ENCODE measurements around the gene TMEM60. TPM values are rescaled to one million over a fixed set of nuclear protein-coding genes. Genes with fewer than 3 reads are reported as not detected.

The TMEM60 gene
- total and polyA plus RNA-seq, 2 of the 13 experiments (the other 11 are each of a cell fraction or from before 2014, with no cell fraction given), result 25.6 to 27.7 TPM

GRCh38 chr7:77808517-77808916 is 10.3 kb upstream of the TMEM60 start:
- CTCF ChIA-PET (ENCODE audit: low intra/inter-chr PET ratio, low total read pairs), result no interaction called here
- Histone ChIP-seq H3K36me3 (replicated peaks in 1 of 2; ENCODE audit: control insufficient read depth in 1 of 2, insufficient read depth in 2 of 2, low read length in 2 of 2) (no peaks in the 10 kb centered on the region), H3K9me3 (ENCODE audit: low read length) (no peaks in the 10 kb centered on the region), H3K79me2 (ENCODE audit: insufficient read depth, low read length) (peaks cover 11% of the 10 kb centered on the region), H3K9ac (ENCODE audit: insufficient read depth, low read depth, low read length) (no peak overlapping the region), H3K27me3 (ENCODE audit: control insufficient read depth in 1 of 2, insufficient read depth in 2 of 2, low read length in 2 of 2) (no peaks in the 10 kb centered on the region), H3K4me3 (replicated peaks in 1 of 3; ENCODE audit: insufficient read depth in 1 of 3, low read depth in 2 of 3, low read length in 3 of 3) (no peak overlapping the region), H3K27ac (ENCODE audit: extremely low read length, insufficient read depth, low read length) (no peak overlapping the region), H3K4me2 (ENCODE audit: low read depth, low read length) (no peak overlapping the region), H3K4me1 (ENCODE audit: insufficient read depth, low read length) (peaks cover 9% of the 10 kb centered on the region), H4K20me1 (ENCODE audit: insufficient read depth, low read length) (no peaks in the 10 kb centered on the region), H2AFZ (ENCODE audit: low read length) (no peak overlapping the region)
- BruUV-seq (replicated peaks), result no TSS peak
- in situ Hi-C loops (cut with HindIII; ENCODE audit: extremely low pct_ligation_motif_present, low pct_unique_long_range_greater_than_20kb), result no loop called here
- 93% methylated on average over 1 of the region's 1 CpG for WGBS (ENCODE audit: low lambda C conversion rate)
- ATAC-seq (no peak), DNase-seq (ENCODE audit: low spot score) (no peak), FAIRE-seq (no peak)
- intact Hi-C loops (cut with micrococcal nuclease; ENCODE audit: unreplicated experiment), result no loop called here
- POLR2A ChIA-PET, result no interaction called here
- TF ChIP-seq ZNF574 (CRISPR knock-in tag; IDR thresholded peaks at IDR 0.05) (no peak), NCOA1 (CRISPR knock-in tag; IDR thresholded peaks at IDR 0.05) (no peak), KAT2B (IDR thresholded peaks at IDR 0.05; ENCODE audit: borderline replicate concordance, low read depth, low read length) (no peak), ZNF839 (CRISPR knock-in tag; IDR thresholded peaks at IDR 0.05; ENCODE audit: borderline replicate concordance) (no peak), AHR (CRISPR knock-in tag; IDR thresholded peaks at IDR 0.05) (no peak), HIC2 (CRISPR knock-in tag; IDR thresholded peaks at IDR 0.05; ENCODE audit: low read depth) (no peak), XRCC5 (optimal IDR thresholded peaks at IDR 0.05; ENCODE audit: low read length) (no peak), NR2F2 (IDR thresholded peaks at IDR 0.05; ENCODE audit: borderline replicate concordance, low read depth) (no peak), THRA (CRISPR knock-in tag; IDR thresholded peaks at IDR 0.05; ENCODE audit: borderline replicate concordance) (no peak), GMEB1 (CRISPR knock-in tag; IDR thresholded peaks at IDR 0.05; ENCODE audit: borderline replicate concordance) (no peak), ARHGAP35 (CRISPR knock-in tag; IDR thresholded peaks at IDR 0.05; ENCODE audit: borderline replicate concordance) (no peak), ETV6 (CRISPR knock-in tag; conservative IDR thresholded peaks at IDR 0.05) (no peak), KLF16 (CRISPR knock-in tag; IDR thresholded peaks at IDR 0.05) (no peak), ZBTB39 (CRISPR knock-in tag; IDR thresholded peaks at IDR 0.05) (no peak), SAFB2 (CRISPR knock-in tag; IDR thresholded peaks at IDR 0.05; ENCODE audit: borderline replicate concordance, low read depth) (no peak), SRF (IDR thresholded peaks at IDR 0.05; ENCODE audit: low read depth, low read length) (no peak)

Data from HepG2 (cell line).